ENCODE measurements around the gene ENC1.

DNA sequence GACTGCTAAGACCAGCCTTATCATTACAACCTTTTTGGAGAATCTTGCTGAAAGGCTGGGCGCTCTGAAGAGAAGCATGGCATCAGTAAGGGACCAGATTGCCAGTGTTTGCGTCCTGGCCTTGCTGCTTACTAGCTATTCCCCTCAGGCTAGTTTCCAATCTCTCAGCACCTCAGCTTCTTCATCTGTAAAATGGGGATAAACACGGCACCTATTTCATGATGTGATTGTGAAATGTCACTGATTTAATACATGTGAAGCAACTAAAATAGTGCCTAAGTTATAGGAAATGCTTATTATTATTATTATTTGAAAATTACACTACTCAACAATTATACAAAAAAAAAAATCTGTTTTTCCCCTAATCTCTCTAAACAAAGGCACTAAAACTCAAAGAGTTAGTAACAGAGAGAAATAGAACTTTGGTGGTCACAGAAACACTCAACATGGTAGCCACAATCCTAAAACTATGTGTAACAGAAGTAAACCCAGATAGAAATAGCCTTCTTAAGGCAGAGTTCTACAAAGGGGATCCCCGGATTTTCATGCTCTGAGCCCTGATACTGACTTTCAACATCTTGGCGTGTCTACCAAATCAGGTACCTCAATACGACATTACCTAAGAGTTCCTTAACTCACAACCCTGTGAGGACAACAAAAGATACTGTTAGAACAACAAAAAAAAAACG lies 62.0 kb downstream of the ENC1 start:
- no peak for TF ChIP-seq POLR2A (IDR thresholded peaks at IDR 0.05; ENCODE audit: control extremely low read depth in 1 of 2, low read depth in 2 of 2, low read length in 2 of 2)
- TF ChIP-seq SP1 (IDR thresholded peaks at IDR 0.05; ENCODE audit: low read depth, low read length), result no peak
- no peak for TF ChIP-seq CREB1 (IDR thresholded peaks at IDR 0.05)
- no peak for TF ChIP-seq SUZ12 (IDR thresholded peaks at IDR 0.05; ENCODE audit: low read length)
- no peak for TF ChIP-seq TAF1 (IDR thresholded peaks at IDR 0.05; ENCODE audit: low read depth, low read length)
- TF ChIP-seq, protein P1, sequence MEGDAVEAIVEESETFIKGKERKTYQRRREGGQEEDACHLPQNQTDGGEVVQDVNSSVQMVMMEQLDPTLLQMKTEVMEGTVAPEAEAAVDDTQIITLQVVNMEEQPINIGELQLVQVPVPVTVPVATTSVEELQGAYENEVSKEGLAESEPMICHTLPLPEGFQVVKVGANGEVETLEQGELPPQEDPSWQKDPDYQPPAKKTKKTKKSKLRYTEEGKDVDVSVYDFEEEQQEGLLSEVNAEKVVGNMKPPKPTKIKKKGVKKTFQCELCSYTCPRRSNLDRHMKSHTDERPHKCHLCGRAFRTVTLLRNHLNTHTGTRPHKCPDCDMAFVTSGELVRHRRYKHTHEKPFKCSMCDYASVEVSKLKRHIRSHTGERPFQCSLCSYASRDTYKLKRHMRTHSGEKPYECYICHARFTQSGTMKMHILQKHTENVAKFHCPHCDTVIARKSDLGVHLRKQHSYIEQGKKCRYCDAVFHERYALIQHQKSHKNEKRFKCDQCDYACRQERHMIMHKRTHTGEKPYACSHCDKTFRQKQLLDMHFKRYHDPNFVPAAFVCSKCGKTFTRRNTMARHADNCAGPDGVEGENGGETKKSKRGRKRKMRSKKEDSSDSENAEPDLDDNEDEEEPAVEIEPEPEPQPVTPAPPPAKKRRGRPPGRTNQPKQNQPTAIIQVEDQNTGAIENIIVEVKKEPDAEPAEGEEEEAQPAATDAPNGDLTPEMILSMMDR (IDR thresholded peaks at IDR 0.05; ENCODE audit: control extremely low read depth in 1 of 3, insufficient read depth in 1 of 3, low read depth in 1 of 3, low read length in 3 of 3), result no peak
- TF ChIP-seq POLR2AphosphoS5 (IDR thresholded peaks at IDR 0.05; ENCODE audit: low read depth, low read length), result no peak
- no peak for TF ChIP-seq ZNF274 (IDR thresholded peaks at IDR 0.05; ENCODE audit: borderline replicate concordance, extremely low read depth, low read length)
- TF ChIP-seq BRCA1 (IDR thresholded peaks at IDR 0.05; ENCODE audit: low read depth, low read length), result no peak
- no peak for TF ChIP-seq MAFK (IDR thresholded peaks at IDR 0.05; ENCODE audit: low read depth, low read length)
- TF ChIP-seq GABPA (IDR thresholded peaks at IDR 0.05; ENCODE audit: borderline replicate concordance, insufficient read depth, low read length), result no peak
- TF ChIP-seq HDAC6 (IDR thresholded peaks at IDR 0.05; ENCODE audit: low read depth, low read length), result no peak
- TF ChIP-seq, protein P2, sequence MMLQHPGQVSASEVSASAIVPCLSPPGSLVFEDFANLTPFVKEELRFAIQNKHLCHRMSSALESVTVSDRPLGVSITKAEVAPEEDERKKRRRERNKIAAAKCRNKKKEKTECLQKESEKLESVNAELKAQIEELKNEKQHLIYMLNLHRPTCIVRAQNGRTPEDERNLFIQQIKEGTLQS (IDR thresholded peaks at IDR 0.05; ENCODE audit: insufficient read depth, low read depth, low read length), result no peak
- TF ChIP-seq TCF12 (IDR thresholded peaks at IDR 0.05; ENCODE audit: low read depth, low read length), result no peak
